Measurements from ENCODE around the gene AKT2.
"Not testable (repeated sequence)": the region's sequence is repeated elsewhere in the genome, so short reads cannot be mapped to it uniquely, and the experiment has no call there.

AKT2 gene

DNA sequence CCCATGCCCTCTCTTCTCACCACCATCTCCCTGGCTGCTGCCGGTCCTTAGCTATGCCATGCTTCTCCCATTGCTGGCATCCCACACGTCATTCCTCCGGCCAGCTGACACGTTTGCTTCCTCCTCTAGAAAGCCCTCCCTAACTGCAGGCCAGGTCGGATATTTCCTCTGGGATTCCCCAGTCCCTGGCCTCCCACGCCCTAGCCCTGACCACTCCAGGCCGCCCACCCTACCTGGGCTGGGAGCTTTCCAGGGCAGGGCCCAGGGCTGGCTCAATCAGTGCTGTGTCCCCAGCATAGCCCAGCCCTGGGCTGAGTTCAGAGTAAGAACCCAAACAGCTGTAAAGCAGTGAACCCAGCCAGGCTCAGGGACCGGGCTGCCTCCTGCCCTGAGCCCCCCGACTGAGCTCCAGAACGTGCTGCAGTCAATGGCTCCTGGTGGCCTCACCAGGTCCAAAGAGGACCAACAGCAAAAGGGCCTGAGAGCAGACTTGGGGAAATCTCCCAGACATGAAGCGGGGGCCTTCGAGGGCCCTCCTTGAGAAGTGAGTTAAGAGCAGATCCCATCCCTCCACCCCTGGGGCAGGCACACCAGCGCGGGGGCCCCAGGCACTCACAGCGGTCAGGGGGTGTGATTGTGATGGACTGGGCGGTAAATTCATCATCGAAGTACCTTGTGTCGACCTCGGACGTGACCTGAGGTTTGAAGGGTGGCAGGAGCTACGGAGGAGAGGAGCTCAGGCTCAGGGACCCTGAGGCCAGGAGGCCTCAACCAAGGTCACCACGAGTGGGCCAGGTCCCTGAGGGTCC lies 50.5 kb downstream of the AKT2 start:
- no peak for DNase-seq (ENCODE audit: low spot score)

DNA sequence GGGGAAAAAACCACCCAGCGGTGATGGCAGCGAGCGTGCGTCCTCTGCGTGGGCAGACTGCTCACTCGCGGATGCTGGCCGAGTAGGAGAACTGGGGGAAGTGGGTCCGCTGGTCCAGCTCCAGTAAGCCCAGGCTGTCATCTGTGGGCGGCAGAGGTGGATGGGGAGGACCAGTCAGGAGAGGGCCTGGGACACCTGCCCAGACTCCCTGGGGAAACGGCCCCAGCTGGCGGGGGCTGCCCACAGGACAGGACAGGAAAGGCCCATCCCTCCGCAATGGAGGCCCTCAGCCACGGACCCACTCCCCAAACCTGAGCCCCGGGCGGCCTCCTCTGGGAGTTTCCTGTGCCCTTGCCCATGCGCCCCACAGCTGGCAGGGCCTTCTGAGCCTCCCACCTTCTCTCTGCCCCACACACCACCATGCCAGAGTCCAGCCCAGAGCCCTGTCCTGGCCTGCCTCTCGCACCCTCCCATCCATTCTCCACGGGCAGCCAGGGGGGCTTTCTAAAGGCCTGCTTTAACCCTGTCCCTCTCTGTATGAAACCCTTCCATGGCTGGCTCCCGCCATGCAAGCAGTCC lies 51.2 kb downstream of the AKT2 start:
- DNase-seq (ENCODE audit: low spot score) = no peak

DNA sequence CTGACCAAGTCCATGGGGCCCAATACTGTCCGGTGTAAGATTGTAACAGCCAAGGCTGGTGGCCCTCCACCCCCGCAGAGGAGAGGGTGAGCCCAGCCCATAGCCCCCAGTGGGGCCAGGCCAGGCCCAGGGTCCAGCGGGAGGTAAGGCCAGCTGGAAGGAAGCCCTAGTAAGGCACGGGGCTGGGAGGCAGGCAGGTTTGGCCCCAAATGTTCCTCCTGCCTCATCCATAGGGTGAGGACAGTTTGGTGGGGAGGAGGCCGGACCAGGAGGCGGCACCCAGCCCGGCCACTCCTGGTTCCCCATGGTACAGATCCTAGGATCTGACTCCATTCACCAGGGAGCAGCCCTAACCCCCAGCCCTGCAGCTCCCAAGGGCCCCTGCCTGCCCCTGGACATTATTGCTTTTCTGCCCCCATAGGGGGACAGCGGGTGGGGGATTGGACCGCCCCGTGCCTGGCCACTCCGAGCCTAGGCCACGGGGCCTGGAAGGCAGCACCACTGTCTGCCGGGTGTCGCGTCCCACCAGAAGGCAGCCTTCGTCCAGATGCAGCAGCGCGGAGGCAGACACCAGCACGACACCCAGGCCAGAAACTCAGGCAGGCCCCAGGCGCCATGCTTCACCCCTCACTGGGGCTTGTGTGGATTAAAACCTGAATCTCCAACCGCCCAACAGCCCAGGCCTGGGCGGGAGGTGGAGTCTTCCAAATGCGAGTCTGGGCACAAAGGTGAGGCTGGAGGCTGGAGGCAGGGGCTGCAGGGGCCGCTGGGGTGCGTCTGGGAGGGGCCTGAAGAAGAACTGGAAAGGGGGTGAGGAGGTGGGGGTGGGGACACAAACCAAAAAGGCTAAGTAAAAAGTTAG lies 52.0 kb downstream of the AKT2 start:
- DNase-seq (ENCODE audit: low spot score) = no peak

DNA sequence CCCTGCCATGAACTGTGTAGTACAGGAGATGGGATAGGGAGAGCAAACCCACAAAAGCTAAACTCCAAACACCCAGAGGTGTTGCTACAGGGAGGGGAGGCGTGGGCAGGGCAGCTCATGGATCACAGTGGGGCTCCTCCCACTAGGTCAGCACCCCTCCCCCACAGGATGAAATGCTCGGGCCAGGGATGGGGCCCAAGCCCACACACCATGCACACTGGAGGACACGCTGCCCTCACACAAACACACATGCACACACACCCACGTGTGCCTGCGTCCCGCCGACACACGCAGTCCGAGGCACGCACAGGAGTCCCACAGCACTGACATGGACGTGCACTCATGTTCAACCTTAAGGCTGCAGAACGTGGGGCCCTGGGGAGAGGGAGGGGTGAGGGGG lies 52.7 kb downstream of the AKT2 start:
- DNase-seq (ENCODE audit: low spot score) = no peak

DNA sequence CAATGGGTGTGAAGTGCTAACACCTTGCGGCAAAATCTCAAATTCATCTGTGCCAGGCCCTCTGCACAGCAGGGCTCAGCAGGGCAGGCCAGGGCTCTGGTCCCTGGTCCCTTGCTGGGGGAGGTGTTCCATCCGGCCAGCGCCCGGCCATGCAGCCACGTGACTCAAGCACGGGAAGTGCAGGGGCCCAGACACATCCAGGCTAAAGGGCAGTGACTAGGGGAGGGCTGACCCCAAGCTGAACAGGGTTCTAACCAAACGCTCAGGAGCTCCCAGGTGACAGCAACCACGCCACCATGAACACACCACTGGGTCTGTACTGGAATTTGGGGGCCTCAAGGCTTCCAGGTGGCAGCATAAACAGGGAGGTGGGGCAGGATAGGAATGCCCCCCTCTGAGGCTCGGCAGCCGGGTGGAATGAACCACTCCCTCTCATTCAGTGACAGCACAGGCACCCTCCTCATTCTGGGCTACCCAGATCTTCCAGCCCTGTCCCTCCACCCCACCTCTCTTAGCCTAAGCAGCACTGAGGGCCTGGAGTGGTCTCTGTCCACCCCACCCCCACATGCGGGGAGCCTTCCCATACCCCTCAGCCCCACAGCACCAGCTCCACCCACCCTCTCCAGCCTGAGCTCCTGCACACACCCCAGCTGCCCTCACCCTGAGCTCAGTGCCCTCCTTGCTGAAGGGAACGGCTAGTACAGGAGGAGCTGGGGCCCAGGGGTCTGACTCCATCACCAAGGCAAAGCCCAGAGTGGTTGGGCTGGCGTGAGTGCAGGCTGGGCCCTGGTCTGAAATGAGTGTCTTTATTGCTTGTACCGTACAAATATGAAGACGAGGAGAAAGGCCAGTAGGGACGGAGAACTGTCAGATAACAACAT lies 53.4 kb downstream of the AKT2 start:
- DNase-seq (ENCODE audit: low spot score) = no peak

DNA sequence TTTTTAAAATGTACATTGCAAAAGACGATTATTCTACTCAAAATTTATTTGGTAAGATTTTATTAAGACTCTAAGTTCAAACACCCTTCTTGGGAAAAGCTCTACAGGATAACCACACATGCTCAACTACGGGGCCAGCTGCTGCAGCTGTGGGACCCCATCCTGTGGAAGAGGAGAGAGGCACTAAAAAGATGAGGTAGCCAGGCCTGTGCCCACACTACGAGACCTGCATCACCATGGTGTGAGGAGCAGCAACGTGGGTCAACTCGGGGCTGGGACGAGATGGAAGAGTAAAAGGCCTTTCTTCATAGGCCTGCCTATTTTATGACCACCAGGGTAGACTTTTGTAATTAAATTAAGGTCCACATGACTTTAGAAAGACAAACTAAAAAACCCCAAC lies 54.1 kb downstream of the AKT2 start:
- DNase-seq (ENCODE audit: low spot score) = no peak

DNA sequence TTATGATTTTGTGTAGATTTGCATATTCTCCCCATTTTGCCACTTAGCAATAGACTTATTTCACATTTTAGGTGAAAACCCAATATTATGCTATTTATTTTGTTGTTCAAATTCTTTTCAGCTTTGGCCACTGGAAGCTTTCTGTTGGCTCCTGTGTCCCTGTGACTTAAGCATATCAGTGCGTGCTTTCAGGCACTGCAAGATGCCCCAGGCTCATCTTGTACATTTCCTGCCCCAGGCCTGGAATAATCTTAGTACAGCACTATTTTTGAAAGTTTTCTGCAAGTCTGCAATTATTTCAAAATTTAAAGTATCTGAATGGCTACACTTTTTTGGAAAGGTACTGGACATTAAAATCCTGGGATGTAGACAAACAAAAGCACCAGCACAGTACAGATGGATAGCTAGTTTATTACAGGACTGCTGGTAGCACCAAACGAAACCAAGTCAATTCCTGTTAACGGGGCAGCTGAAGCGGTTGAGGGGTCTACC lies 55.2 kb downstream of the AKT2 start:
- DNase-seq (ENCODE audit: low spot score) = no peak

DNA sequence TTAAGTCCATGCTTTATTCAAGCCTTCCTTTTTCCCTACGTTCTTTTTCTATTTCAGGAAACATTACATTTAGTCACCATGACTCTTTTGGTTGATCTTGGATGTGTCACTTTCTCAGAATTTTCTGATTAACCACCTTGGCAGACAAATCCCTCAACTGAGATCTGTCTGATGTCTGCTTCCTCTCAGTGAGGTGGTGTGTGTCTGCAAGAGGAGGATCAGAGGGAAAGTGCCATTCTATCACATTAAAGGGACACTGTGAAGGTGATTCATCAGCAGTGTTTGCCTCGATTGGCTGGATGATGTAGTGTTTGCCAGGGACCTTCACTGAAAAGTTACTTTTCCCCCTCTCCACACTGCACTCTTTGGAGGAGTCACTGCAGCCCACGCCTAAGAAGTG lies 55.7 kb downstream of the AKT2 start:
- DNase-seq (ENCODE audit: low spot score) = no peak

DNA sequence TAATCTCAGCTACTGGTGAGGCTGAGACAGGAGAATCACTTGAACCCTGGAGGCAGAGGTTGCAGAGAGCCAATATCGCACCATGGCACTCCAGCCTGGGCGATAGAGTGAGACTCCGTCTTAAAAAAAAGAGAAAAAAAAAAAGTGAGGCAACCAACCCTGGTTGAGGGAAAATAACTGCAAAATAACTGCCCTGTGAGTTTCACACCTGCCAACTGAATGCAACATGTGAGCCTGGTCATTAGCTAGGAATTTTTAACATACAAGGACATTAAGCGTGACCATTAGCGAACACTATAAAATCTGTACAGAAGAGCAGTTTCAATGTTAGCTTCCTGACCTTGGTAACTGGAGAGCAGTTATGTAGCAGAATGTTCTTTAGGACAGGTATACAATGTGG lies 56.3 kb downstream of the AKT2 start:
- no peak for DNase-seq (ENCODE audit: low spot score)

DNA sequence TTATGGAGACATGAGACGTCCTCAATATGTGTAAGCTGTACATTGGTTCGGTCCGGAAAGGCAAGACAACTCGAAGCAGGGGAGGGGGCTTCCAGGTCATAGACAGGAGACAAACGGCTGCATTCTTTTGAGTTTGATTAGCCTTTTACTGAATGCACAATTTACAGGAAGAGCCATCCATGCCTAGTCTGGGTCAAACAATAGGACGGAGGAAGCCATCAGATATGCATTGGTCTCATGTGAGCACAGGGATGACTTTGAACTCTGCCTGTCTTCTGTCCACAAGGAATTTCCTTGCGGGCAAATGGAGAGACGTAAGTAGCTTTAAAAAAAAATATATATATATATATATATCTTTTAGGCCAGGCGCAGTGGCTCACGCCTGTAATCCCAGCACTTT lies 56.8 kb downstream of the AKT2 start:
- no peak for DNase-seq (ENCODE audit: low spot score)

DNA sequence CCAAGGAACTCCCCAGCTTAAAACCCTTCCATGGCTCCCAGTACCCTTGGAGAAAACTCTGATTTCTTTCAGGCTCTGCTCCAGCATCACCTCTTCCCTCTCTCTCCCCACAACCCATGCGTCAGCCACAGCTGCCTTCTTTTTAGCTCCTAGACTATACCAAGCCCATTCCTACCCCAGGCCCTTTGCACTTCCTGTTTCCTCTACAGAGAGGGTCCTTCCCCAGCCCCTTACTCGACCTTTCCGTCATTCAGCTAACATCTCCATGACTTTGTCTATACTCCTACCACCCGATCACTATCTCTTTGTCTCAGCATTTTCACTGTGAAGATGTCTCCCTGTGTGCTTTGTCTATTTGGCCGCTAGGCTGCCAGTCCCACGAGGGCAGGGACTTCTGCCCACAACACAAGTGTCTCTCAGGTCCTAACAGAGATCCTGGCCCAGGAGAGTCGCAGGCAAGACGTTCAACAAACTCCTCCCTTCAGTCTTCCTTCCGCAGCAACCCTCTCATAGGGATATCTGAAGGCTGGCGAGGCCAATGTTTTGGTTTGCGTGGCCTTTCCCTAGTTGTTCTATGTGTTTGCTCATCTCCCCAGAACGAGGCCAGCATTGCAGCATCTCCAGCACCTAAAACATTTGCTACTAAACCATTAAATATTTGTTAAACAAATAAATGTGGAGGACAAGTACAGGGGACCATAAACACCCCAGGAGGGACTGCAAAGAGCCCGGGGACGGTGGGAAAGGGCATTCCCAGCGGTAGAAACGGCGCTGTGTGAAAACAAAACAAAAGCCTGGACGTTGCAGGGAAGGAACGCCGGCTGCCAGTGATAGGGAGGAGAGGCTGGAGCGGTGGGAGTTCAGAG lies 59.5 kb downstream of the AKT2 start:
- no peak for DNase-seq (ENCODE audit: low spot score)

DNA sequence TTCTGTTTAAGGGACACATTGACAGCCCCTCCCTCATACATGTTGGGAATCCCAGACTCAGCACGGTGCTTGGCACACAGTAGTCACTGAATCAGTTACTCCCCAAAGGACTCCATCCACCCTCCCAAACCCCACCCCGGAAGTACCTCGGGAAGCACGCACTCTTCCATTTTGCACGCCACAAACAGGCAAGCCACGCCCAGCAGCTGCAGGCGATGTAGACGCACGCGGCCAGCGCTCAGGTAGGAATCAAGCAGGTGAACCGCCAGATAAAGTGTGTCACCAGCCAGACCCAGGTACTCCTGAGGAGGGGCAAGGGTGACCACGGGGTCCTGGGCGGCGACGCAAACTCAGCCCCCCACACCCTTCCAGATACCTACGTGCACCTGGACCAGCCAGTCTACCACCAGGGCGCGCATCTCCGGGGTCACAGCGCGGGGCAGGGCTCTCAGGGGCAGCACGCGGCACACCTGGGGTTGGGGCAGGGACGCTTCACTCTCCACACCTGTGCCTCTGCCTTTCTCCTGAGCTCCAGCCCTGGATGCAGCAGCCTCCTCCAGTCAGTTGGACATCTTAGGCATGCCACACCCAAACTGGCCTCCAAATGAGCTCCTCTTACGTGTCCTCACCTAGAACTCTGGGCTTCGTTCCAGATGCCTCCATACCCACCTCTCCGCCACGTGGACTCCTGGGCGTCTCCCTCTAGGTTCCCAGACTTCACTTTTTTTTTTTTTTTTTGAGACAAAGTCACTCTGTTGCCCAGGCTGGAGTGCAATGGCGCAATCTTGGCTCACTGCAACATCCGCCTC lies 60.6 kb downstream of the AKT2 start:
- no peak for DNase-seq (ENCODE audit: low spot score)

DNA sequence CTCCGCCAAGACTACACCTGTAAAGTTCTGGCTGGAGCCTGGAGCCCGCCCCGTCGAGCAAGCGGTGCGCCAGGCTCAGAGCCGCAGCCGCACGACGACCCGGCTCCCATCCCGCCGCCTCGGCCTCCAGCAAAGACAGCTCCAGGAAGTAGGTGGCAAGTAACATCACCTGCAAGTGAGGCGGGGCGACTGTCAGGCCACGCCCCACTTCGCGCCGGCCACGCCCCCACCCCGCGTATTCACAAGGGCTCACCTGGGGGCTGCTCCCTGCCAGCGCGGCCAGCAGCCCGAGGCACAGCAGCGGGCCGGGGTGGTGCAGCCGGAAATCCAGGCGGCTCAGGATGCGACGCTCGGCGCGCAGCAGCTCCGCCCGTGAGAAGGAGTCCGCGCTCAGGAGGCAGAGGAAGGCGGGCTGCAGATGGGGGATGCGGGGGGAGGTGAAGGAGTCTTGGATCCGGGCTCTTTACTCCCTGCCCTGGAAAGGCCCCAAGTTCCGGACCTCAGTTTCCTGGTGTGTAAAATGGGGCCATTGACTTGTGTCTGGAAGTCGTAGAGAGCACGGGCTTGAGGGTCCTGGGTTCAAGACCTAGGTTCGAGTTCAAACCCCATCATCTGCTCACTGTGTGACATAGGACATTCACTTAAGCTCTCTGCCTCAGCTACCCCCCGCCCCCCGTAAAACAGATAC lies 61.9 kb downstream of the AKT2 start:
- no peak for DNase-seq (ENCODE audit: low spot score)

DNA sequence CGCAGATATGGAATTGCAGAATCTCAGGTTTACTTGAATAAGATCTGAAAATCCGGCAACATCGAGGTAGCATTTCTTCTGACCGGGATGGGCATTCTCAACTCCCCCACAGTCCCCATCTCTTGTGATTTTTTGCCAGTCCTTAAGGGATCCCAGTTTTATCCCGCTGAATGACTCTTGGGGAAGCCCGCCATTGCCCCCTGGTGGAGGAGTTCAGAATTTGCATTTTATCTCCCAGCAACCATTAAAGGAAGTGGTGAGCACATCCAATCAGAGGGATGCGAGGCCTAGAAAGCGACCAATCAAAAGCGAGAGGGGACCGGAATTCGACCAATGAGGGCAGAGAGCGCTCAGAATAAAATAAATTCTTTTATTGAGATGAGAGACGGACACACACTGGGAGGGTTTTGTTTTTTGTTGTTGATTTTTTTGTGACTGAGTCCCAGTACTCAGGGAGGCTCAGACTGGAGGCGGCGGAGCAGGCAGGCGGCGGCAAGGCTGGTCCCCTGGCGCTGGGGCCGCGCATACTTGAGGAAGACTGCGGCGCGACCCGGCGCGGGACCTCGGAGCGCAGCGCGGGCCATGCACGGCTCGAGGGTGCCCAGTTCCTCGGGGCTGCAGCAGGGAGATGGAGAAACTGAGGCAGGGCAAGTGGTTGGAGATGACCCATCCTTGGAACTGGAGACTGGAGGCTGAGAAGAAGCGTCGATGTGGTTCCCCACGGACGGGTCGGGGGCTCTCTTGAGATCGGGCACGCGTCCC lies 63.1 kb downstream of the AKT2 start:
- peak; percentile 82 for DNase-seq (ENCODE audit: low spot score)

DNA sequence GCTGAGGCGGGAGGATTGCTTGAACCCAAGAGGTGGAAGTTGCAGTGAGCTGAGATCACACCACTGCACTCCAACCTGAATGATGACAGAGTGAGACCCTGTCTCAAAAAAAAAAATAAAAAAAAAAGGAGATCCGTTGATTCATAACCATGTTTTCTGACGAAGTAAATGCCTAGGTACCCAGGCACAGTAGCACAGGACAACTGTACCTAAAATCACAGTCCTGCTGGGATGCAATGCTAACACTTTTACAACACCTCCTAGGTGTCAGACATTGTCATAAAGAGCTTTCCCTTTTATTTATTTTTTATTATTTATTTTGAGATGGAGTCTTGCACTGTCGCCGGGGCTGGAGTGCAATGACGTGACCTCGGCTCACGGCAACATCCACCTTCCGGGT lies 64.5 kb downstream of the AKT2 start:
- no peak for DNase-seq (ENCODE audit: low spot score)

DNA sequence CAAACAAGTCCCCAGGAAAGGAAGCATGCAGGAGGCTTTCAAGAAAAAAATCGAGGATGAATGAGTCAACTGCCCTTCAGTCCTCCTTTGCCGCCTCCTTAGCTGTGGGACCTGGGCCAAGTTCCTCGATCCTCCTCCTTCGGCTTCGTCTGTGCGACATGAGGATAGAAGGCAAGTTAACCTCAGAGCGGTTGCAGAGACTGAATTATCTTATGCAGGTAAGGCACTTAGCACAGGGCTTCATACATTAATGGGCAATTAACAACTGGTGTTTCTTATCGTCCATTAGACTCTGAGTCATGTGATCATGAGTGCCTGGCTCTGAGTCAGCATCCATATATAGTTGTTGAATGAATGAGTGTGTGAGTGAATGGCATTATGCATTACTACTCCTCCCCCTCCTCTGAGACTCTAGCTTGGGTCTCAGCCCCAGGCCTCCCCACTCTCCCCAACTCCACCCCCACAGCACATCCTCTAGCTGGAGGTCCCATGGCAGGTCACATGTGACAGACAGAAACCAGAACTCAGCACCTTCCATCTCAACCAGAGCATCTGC lies 65.3 kb downstream of the AKT2 start:
- peak; percentile 43 for DNase-seq (ENCODE audit: low spot score)

DNA sequence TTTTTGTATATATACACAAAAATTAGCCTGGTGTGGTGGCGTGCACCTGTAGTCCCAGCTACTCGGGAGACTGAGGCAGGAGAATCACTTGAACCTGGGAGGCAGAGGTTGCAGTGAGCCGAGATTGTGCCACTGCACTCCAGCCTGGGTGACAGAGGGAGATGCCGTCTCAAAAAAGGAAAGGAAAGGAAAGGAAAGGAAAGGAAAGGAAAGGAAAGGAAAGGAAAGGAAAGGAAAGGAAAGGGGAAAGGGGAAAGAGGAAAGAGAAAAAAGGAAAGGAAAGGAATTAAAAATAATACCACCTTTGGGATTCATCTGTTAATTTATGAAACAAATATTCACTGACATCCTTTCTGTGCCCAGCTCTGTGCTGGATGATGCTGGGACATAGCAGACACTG lies 66.1 kb downstream of the AKT2 start:
- not testable (repeated sequence) for DNase-seq (ENCODE audit: low spot score)
